Smooth muscle cell of the coronary artery (primary cell): ENCODE results near the gene RNLS. TPM values are rescaled to one million over a fixed set of nuclear protein-coding genes. Genes with fewer than 3 reads are reported as not detected.

Experiments
- total RNA-seq: library from RNA; depleted of rRNA; stranded (reverse); fragments of >200 nt; gene quantifications from 2 replicates; pipeline ENCODE4 v1.2.3, GENCODE V29; 2014; ENCODE audit warnings: low replicate concordance

Gene RNLS
- total RNA-seq: 6.7 and 13.1 TPM in 2 replicates

GRCh38 chr10:88582806-88583583 lies at the start of gene RNLS:
Gene RNLS, minus strand, starts transcription at chr10:88583318.

GRCh38 chr10:88586462-88586861 lies 3.3 kb upstream of the RNLS start, which contains the start of gene LIPJ:
Gene LIPJ, plus strand, starts transcription at chr10:88586762. Its CDS starts 3,926 bp downstream, at chr10:88590688.

Other genes with a start within 250 kb of the RNLS start
- not detected in 2 replicates for gene LIPJ, start 3.4 kb upstream of the RNLS start, total RNA-seq
- not detected in 2 replicates for gene LIPF, start 81.1 kb upstream of the RNLS start, total RNA-seq
- not detected in 2 replicates for gene LIPK, start 122.9 kb upstream of the RNLS start, total RNA-seq
- gene LIPN, start 176.7 kb upstream of the RNLS start, total RNA-seq: not detected in 2 replicates
- gene LIPM, start 219.4 kb upstream of the RNLS start, total RNA-seq: not detected in 2 replicates